H1 (cell line): ENCODE results near the gene FOXP4. TPM values are rescaled to one million over a fixed set of nuclear protein-coding genes. Genes with fewer than 3 reads are reported as not detected.

Source experiments
- ATF2 ChIP-seq: IDR thresholded peaks from 2 replicates; pipeline ENCODE4 v1.6.1; 2012; ENCODE audit warnings: low read length, inconsistent platforms
- YY1 ChIP-seq: IDR thresholded peaks from 2 replicates; pipeline ENCODE4 v1.6.1; 2011; ENCODE audit warnings: low read depth, mild to moderate bottlenecking, low read length
- polyA plus RNA-seq, 7 experiments: library from polyadenylated mRNA; depleted of rRNA in 3 of 7; stranded (reverse) in 5 of 7; unstranded in 2 of 7; fragments of >200 nt in 5 of 7; fragments of 200-250 nt in 2 of 7; gene quantifications; 1 replicate in 5 of 7; 2 replicates in 1 of 7; 4 replicates in 1 of 7; pipeline versions ENCODE4 v1.2.1 to v1.2.3, GENCODE V29; 2011 to 2013; ENCODE audit warnings: missing spikeins in 2 of 7, mixed read lengths in 2 of 7
- total RNA-seq: library from RNA; stranded (reverse); fragmentation: NEBNext Ultra II Directional; extraction: Animal tissue kit (Norgen Biotek cat#: 25700); gene quantifications from 2 replicates; pipeline ENCODE4 v1.2.1, GENCODE V29; 2021

FOXP4 gene
- total and polyA plus RNA-seq, 2 of the 8 experiments (the other 6 are each of a cell fraction or from before 2014, with no cell fraction given): 4.8 to 13.3 TPM

DNA sequence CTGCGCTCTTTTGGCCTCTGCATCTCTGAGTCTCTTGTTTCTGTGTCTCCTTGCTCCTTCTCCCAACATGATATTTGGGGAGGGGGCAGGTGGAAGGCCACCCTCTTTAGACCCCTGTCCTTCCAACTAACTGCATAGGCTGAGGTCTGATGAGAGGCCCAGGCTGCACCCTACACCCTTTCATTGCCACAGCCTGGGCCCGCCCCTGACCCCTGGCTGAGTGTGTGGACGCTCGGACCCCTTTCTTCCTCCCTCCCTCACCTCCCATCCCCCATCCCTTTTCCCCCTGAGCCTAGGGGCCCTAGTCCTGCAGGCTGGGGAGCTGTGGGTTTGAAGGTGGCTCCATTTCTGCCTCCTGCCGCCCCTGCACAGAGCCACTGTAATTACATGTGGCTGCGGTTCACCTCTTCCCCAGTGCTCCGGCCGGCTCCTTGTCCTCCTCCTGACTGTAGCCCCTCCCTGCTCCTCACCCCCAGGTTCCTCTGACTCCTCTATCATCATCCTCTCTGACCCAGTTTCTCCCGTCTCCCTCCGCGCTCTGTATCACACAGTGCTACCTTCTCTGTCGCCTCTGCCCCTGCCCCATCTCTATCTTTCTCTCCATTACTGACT is 98.9 kb downstream of the FOXP4 start (continued):
- no peak for TF ChIP-seq ATF2
- TF ChIP-seq YY1: no peak
